Spinal cord (tissue), 10 donors: ENCODE data around the gene POLR1B. TPM values are rescaled to one million over a fixed set of nuclear protein-coding genes. Genes with fewer than 3 reads are reported as not detected.
"Not testable (repeated sequence)": the region's sequence is repeated elsewhere in the genome, so short reads cannot be mapped to it uniquely, and the experiment has no call there.

Source experiments
- DNase-seq, 6 donors: peaks; one replicate each; pipeline versions ENCODE4 v3.0.0 to v3.0.0-alpha.2; 2013 to 2015; ENCODE audit warnings: low spot score in 6 of 6, low read depth in 4 of 6
- H3K27ac ChIP-seq: one replicate; pipeline ENCODE4 v1.5.1; 2013; ENCODE audit warnings: low read depth, low read length, control low read depth
- H3K27me3 ChIP-seq: one replicate; pipeline ENCODE4 v1.6.1; 2013; ENCODE audit warnings: low read length; ENCODE audit not compliant: control insufficient read depth, insufficient read depth
- H3K36me3 ChIP-seq: one replicate; pipeline ENCODE4 v1.6.1; 2013; ENCODE audit warnings: low read length; ENCODE audit not compliant: control insufficient read depth, insufficient read depth
- H3K4me1 ChIP-seq: one replicate; pipeline ENCODE4 v1.6.1; 2013; ENCODE audit warnings: low read length; ENCODE audit not compliant: control insufficient read depth, insufficient read depth
- H3K4me3 ChIP-seq: one replicate; pipeline ENCODE4 v1.5.1; 2013; ENCODE audit warnings: low read depth, low read length, control low read depth
- H3K9me3 ChIP-seq: one replicate; pipeline ENCODE4 v1.6.1; 2013; ENCODE audit warnings: low read length; ENCODE audit not compliant: control insufficient read depth, insufficient read depth
- WGBS: methylation state at CpG from one replicate; pipeline ENCODE4 v1.1.5; 2013; ENCODE audit warnings: missing lambda C conversion rate; ENCODE audit not compliant: insufficient coverage; 5-methylcytosine and 5-hydroxymethylcytosine counted together
- polyA plus RNA-seq, 2 donors: library from polyadenylated mRNA; unstranded; fragments of 120-200 nt; gene quantifications; one replicate each; pipeline ENCODE4 v1.2.1, GENCODE V29; 2013; ENCODE audit not compliant: insufficient read length in 2 of 2
- total RNA-seq, 2 donors: library from RNA; depleted of rRNA in 1 of 2; stranded (reverse); fragments of 120-200 nt in 1 of 2; fragments of >200 nt in 1 of 2; gene quantifications; one replicate each; pipeline versions ENCODE4 v1.2.3 to v1.2.4, GENCODE V29; 2013 to 2014
- donor health status: healthy.

POLR1B gene
- total and polyA plus RNA-seq, 4 donors = 15.1 to 27.5 (median 17.0) TPM

DNA sequence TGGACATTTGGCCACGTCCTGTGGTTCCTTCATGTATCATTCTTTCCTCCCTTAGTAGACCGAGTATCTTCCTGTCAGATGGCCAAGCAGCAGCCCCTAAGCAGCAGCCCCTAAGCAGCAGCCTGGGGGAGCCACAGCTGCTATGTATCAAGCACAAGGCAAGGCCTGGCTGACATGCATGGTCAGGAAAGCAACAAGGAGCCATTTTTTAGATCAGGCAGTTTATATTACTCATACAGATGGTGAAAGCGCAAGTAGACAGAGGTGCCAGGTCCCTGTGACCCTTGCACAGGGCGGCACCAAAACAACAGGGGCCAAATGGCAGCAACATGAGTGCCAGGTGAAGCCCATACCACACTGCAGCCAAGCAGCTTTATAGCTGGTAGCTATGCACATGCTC, 64.3 kb downstream of the POLR1B start:
- peaks cover 4% of the 10 kb centered on the region for H3K36me3 ChIP-seq
- WGBS = 88% methylated on average over 3 of the region's 4 CpGs
- H3K4me3 ChIP-seq = no peak overlapping the region
- no peaks in the 10 kb centered on the region for H3K9me3 ChIP-seq
- no peak for DNase-seq
- H3K27me3 ChIP-seq = no peaks in the 10 kb centered on the region
- H3K27ac ChIP-seq = no peak overlapping the region
- no peaks in the 10 kb centered on the region for H3K4me1 ChIP-seq

DNA sequence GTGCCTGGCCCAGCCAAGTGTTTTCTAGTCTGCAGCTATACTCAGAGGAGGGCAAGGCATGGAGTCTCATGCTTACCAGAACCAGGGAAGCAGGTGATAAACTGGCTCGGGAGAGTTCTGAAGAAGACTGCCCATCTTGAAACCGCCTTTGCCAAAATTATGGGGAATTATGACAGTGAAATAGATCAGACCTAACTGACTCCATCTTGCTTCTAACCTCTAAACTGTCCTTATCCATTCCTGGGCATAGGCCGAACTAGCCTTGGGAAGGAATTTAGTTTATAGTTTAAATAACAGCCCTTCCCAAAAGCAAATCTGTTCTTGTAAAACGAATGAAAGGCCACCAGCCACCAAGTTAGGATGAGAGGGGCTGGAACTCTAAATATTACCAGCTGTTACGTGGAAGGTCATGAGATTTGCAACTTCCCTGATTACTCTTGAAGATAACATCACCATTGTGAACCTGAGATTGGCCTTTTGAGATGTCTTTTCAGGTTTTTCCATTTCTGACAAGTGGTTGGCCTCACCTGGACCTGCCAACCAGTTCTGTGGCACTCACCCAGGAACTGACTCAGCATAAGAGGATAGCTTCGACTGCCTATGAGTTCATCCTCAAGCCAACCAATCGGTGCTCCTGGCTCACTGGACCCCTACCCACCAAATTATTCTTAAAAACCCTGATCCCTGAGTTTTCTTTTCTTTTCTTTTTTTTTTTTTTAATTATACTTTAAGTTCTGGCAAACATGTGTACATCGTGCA, 65.6 kb downstream of the POLR1B start:
- Histone ChIP-seq H3K4me1 (no peaks in the 10 kb centered on the region), H3K9me3 (no peaks in the 10 kb centered on the region), H3K36me3 (no peaks in the 10 kb centered on the region), H3K27ac (no peak overlapping the region), H3K4me3 (no peak overlapping the region), H3K27me3 (no peaks in the 10 kb centered on the region)
- 95% methylated on average over 4 of the region's 8 CpGs for WGBS
- no peak for DNase-seq

DNA sequence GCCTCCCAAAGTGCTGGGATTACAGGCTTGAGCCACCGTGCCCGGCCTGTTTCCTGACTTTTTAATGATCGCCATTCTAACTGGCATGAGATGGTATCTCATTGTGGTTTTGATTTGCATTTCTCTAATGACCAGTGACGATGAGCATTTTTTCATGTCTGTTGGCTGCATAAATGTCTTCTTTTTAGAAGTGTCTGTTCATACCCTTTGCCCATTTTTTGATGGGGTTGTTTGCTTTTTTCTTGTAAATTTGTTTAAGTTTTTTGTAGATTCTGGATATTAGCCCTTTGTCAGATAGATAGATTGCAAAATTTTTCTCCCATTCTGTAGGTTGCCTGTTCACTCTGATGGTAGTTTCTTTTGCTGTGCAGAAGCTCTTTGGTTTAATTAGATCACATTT, 67.1 kb downstream of the POLR1B start:
- H3K27ac ChIP-seq, DNase-seq, H3K4me3 ChIP-seq, H3K4me1 ChIP-seq, H3K36me3 ChIP-seq, H3K9me3 ChIP-seq, H3K27me3 ChIP-seq: not testable (repeated sequence)
- WGBS = no CpG with 5 or more reads among the region's 4 CpGs

DNA sequence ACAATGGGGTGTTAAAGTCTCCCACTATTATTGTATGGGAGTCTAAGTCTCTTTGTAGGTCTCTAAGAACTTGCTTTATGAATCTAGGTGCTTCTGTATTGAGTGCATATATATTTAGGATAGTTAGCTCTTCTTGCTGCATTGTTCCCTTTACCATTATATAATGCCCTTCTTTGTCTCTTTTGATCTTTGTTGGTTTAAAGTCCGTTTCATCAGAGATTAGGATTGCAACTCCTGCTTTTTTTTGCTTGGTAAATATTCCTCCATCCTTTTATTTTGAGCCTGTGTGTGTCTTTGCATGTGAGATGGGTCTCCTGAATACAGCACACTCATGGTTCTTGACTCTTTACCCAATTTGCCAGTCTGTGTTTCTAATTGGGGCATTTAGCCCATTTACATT, 70.0 kb downstream of the POLR1B start:
- H3K27me3 ChIP-seq, H3K9me3 ChIP-seq, H3K36me3 ChIP-seq, H3K4me3 ChIP-seq, DNase-seq, H3K27ac ChIP-seq, H3K4me1 ChIP-seq: not testable (repeated sequence)
- WGBS = no CpG with 5 or more reads among the region's 1 CpG

DNA sequence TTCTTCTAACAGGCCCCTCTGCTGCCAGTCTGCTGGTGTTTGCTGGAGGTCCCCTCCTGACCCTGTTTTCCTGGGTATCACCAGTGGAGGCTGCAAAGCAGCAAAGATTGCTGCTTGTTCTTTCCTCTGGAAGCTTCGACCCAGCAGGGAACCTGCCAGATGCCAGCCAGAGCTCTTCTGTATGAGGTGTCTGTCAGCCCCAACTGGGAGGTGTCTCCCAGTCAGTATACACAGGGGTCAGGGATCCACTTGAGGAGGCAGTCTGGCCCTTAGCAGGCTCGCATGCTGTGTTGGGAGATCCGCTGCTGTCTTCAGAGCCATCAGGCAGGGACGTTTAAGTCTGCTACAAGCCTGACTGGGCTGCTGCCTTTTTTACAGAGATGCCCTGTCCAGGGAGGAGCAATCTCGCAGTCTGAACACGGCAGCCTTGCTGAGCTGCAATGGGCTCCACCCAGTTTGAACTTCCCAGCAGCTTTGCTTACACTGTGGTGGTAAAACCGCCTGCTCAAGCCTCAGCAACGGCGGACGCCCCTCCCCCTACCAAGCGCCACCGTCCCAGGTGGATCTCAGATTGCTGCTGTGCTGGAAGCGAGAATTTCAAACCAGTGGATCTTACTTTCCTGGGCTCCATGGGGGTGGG, 72.1 kb downstream of the POLR1B start:
- no peaks in the 10 kb centered on the region for H3K27me3 ChIP-seq
- 45% methylated on average over 13 of the region's 13 CpGs for WGBS
- no peak overlapping the region for H3K4me3 ChIP-seq
- peaks cover 8% of the 10 kb centered on the region for H3K36me3 ChIP-seq
- no peaks in the 10 kb centered on the region for H3K9me3 ChIP-seq
- no peak overlapping the region for H3K27ac ChIP-seq
- DNase-seq = no peak
- no peaks in the 10 kb centered on the region for H3K4me1 ChIP-seq

DNA sequence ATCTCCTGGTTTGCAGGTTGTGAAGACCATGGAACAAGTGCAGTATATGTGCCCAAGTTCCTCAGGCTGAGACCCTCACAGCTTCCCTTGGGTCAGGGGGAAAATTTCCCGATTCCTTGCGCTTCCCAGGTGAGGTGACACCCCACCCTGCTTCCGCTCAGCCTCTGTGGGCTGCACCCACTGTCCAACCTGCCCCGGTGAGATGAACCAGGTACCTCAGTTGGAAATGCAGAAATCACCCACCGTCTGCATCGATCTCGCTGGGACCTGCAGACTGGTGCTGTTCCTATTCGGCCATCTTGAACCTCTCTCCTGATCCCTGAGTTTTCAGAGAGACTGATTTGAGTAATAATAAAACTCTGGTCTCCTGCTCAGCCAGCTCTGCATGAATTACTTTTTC, 72.8 kb downstream of the POLR1B start:
- H3K27me3 ChIP-seq = no peaks in the 10 kb centered on the region
- no peak overlapping the region for H3K4me3 ChIP-seq
- no peaks in the 10 kb centered on the region for H3K4me1 ChIP-seq
- DNase-seq = no peak
- H3K9me3 ChIP-seq = no peaks in the 10 kb centered on the region
- WGBS = 91% methylated on average over 8 of the region's 8 CpGs
- H3K36me3 ChIP-seq = peaks cover 8% of the 10 kb centered on the region
- H3K27ac ChIP-seq = no peak overlapping the region

DNA sequence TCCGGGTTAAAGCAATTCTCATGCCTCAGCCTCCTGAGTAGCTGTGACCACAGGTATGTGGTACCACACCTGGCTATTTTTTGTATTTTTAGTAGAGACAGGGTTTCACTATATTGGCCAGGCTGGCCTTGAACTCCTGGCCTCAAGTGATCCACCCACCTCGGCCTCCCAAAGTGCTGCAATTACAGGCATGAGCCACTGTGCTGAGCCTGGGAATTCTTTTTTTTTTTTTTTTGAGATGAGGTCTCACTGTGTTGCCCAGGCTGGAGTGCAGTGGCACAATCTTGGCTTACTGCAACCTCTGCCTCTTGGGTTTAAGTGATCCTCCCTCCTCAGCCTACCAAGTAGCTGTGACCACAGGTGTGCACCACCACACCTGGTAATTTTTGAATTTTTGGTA, 73.5 kb downstream of the POLR1B start:
- WGBS = 86% methylated on average over 1 of the region's 2 CpGs
- H3K27ac ChIP-seq = not testable (repeated sequence)

DNA sequence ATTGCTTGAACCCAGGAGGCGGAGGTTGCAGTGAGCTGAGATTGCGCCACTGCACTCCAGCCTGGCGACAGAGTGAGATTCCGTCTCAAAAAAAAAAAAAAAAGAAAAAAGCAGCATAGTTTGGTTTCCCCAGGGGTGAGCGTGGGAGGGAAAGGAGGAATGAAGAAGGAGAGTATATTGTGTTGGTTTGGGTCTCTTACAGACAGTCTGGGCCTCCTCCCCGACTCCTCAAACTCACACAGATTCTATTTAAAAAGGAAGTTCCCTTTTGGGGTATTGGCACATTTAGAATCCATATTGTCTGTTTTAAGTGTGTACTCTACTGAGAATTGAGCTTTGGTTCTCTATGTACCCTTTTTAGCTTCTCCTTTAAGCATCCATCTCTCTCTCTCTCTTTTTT, 76.1 kb downstream of the POLR1B start:
- no peak for DNase-seq
- H3K4me3 ChIP-seq = no peak overlapping the region
- H3K4me1 ChIP-seq = no peaks in the 10 kb centered on the region
- no peaks in the 10 kb centered on the region for H3K9me3 ChIP-seq
- no peak overlapping the region for H3K27ac ChIP-seq
- WGBS = no CpG with 5 or more reads among the region's 6 CpGs
- no peaks in the 10 kb centered on the region for H3K27me3 ChIP-seq
- H3K36me3 ChIP-seq = peaks cover 8% of the 10 kb centered on the region

More for the DNA sequence above, 73.5 kb downstream of the POLR1B start:
- H3K27me3 ChIP-seq, H3K4me1 ChIP-seq, H3K36me3 ChIP-seq, H3K4me3 ChIP-seq, H3K9me3 ChIP-seq, DNase-seq: not testable (repeated sequence)

DNA sequence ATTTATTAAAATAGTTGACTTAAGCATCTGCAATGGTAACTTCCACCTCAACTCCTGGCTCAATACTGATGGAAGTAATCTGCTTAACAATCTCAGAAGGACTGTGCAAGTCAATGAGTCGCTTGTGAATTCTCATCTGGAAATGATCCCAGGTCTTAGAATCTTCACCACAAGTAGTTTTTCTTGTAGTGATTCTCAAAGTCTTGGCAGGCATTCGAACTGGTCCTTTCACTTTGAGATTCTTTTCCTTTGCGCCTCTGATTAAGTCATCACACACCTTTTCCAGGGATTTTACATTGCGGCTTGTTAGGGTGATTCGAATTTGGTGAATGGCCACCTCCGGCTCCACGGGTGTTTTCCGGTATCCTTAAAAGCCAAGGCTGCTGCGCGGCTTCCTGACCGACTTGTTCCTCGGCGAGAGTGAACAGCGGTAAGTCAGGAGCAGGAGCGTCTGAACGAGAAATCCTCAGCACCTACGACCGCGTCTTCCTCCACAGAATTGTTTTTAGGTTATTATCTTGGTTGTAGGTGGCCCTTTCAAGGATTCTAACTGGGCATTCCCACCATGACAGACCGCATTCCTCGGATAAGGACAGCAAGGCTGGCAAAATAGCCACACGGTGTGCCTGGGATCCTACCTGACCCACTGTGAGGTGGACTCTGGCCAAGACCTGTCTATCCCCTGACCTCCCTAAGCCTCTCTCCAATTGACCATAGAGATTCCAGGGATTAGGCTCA, 79.7 kb downstream of the POLR1B start:
- H3K4me3 ChIP-seq = no peak overlapping the region
- WGBS = 90% methylated on average over 12 of the region's 22 CpGs
- H3K4me1 ChIP-seq = peaks cover 10% of the 10 kb centered on the region
- no peaks in the 10 kb centered on the region for H3K9me3 ChIP-seq
- H3K36me3 ChIP-seq = no peaks in the 10 kb centered on the region
- no peaks in the 10 kb centered on the region for H3K27me3 ChIP-seq
- no peak for DNase-seq
- no peak overlapping the region for H3K27ac ChIP-seq

DNA sequence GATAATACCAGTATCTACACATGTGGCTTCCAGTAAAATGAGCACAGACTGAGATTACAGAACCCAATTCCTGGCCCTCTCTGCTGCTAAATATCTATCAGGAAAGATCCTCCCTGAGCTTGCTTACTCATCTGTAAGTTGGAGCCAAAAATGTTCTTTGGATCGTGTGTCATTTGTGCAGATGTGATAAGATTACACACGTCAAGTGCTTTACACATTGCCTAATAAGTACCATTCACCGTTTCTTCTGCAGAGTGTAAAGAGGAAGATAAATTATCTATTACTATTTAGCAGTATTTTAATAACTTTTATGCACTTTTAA, 80.2 kb downstream of the POLR1B start:
- Histone ChIP-seq H3K27me3 (no peaks in the 10 kb centered on the region), H3K4me3 (no peak overlapping the region), H3K9me3 (no peaks in the 10 kb centered on the region), H3K27ac (no peak overlapping the region), H3K4me1 (peaks cover 10% of the 10 kb centered on the region), H3K36me3 (no peaks in the 10 kb centered on the region)
- no peak for DNase-seq
- WGBS = no CpG with 5 or more reads among the region's 3 CpGs
